Psoas muscle (tissue), 8 donors: Measurements from ENCODE around the gene USP27X. TPM values are rescaled to one million over a fixed set of nuclear protein-coding genes. Genes with fewer than 3 reads are reported as not detected.

Source experiments
- ATAC-seq, 4 donors: fragments of 200-7000 bp; cut with Tn5 transposase; one replicate each; pipeline ENCODE4 v1.9.1; 2020; ENCODE audit warnings: moderate library complexity in 3 of 4, mild to moderate bottlenecking in 2 of 4
- DNase-seq, 2 donors: peaks; one replicate each; pipeline ENCODE4 v3.0.0-alpha.2; 2020
- H3K27ac ChIP-seq: fragments of 200-600 bp; one replicate; pipeline ENCODE4 v1.8.0; 2022
- H3K27me3 ChIP-seq, 3 donors: fragments of 200-600 bp in 1 of 3; one replicate each; pipeline versions ENCODE4 v1.6.1 to v1.8.0; 2013 to 2022; ENCODE audit warnings: low read length in 2 of 3, mild to moderate bottlenecking in 2 of 3, moderate library complexity in 1 of 3; ENCODE audit not compliant: insufficient read depth in 3 of 3
- H3K36me3 ChIP-seq, 2 donors: fragments of 200-600 bp in 1 of 2; one replicate each; pipeline versions ENCODE4 v1.6.1 to v1.8.0; 2013 to 2022; ENCODE audit warnings: low read depth in 1 of 2, mild to moderate bottlenecking in 1 of 2, moderate library complexity in 1 of 2; ENCODE audit not compliant: insufficient read depth in 1 of 2
- H3K4me1 ChIP-seq: fragments of 200-600 bp; one replicate; pipeline ENCODE4 v1.8.0; 2022
- H3K4me3 ChIP-seq: fragments of 200-600 bp; one replicate; pipeline ENCODE4 v1.8.0; 2022; ENCODE audit warnings: mild to moderate bottlenecking
- H3K9me3 ChIP-seq: fragments of 200-600 bp; one replicate; pipeline ENCODE4 v1.8.0; 2022
- CTCF ChIP-seq: fragments of 200-600 bp; IDR thresholded peaks from one replicate; pipeline ENCODE4 v1.8.0; 2022; ENCODE audit warnings: antibody characterized with exemption
- WGBS, 3 donors: extraction: QIAGEN DNeasy Blood & Tissue Kit; methylation state at CpG; one replicate each; pipeline versions ENCODE4 v1.1.6 to v1.1.7; 2013; 5-methylcytosine and 5-hydroxymethylcytosine counted together
- intact Hi-C, 2 donors: fragments of 100-400 bp; cut with DNase I; formaldehyde crosslinking; loops; one replicate each; pipeline versions ENCODE4 v1.11.0 to v1.14.2; 2022
- polyA plus RNA-seq, 3 donors: library from polyadenylated mRNA; stranded (reverse); fragments of 200-250 nt; gene quantifications; one replicate each; pipeline ENCODE4 v1.2.3, GENCODE V29; 2013
- total RNA-seq, 4 donors: library from RNA; stranded (reverse); fragmentation: NEBNext Ultra II Directional in 2 of 4; extraction: Animal tissue kit (Norgen Biotek cat#: 25700) in 2 of 4; gene quantifications; one replicate each; pipeline versions ENCODE4 v1.2.1 to v1.2.4, GENCODE V29; 2021 to 2023
- donor health status: healthy with polysubstance abuse.
- donor health status: DM: no; HTN: no; CAD: no; lungs with moderate emphysema.
- donor health status: Bipolar disorder and iron deficiency.
- donor health status: healthy.
- donor health status: DM: yes; HTN: yes; CAD: no.
- donor health status: DM: no; HTN: no; CAD: no.
- donor health status: DM: no; HTN: no; CAD: no.
- donor health status: DM: yes; HTN: yes; CAD: no.

The USP27X gene
- total and polyA plus RNA-seq, 7 donors: 1.5 to 4.3 (median 2.3) TPM

GRCh38 chrX:49853661-49854060 is 25.6 kb upstream of the USP27X start:
- no peaks in the 10 kb centered on the region for H3K4me1 ChIP-seq
- no peaks in the 10 kb centered on the region for H3K36me3 ChIP-seq
- H3K4me3 ChIP-seq: no peak overlapping the region
- H3K27ac ChIP-seq: no peak overlapping the region
- no peak for DNase-seq
- ATAC-seq: no peak
- H3K27me3 ChIP-seq: peaks cover 0 to 5% (median 0%) of the 10 kb centered on the region in 3 donors
- intact Hi-C loops: no loop called here
- no peak for TF ChIP-seq CTCF
- 65 to 79% (median 77%) methylated on average over 6 of the region's 6 CpGs for WGBS, 3 donors
- H3K9me3 ChIP-seq: no peaks in the 10 kb centered on the region

- 49 to 84% (median 72%) methylated on average over 2 of the region's 2 CpGs for WGBS, 3 donors
- DNase-seq: no peak
- no peak for TF ChIP-seq CTCF
- Histone ChIP-seq H3K9me3 (no peaks in the 10 kb centered on the region), H3K36me3 (no peaks in the 10 kb centered on the region), H3K27ac (no peak overlapping the region), H3K4me3 (no peak overlapping the region), H3K27me3 (peaks cover 0 to 5% (median 0%) of the 10 kb centered on the region in 3 donors), H3K4me1 (no peaks in the 10 kb centered on the region)
- ATAC-seq: no peak
- intact Hi-C loops: no loop called here
Observed at GRCh38 chrX:49856819-49857218, 22.5 kb upstream of the USP27X start.

- Histone ChIP-seq H3K27ac (no peak overlapping the region), H3K27me3 (peaks cover 0 to 5% (median 0%) of the 10 kb centered on the region in 3 donors), H3K36me3 (no peaks in the 10 kb centered on the region), H3K4me3 (no peak overlapping the region), H3K9me3 (no peaks in the 10 kb centered on the region), H3K4me1 (no peaks in the 10 kb centered on the region)
- no peak for TF ChIP-seq CTCF
- DNase-seq: no peak
- ATAC-seq: no peak
- intact Hi-C loops: loop anchor here in 1 of 2 donors (1.0 kb wide), 1 partner anchor 16 kb away; no protein-coding TSS in a partner anchor
- 41 to 69% (median 63%) methylated on average over 2 of the region's 2 CpGs for WGBS, 3 donors
Observed at GRCh38 chrX:49858341-49858740, 20.9 kb upstream of the USP27X start.

- Histone ChIP-seq H3K9me3 (no peaks in the 10 kb centered on the region), H3K36me3 (no peaks in the 10 kb centered on the region), H3K27me3 (peaks cover 0 to 5% (median 0%) of the 10 kb centered on the region in 3 donors), H3K27ac (no peak overlapping the region), H3K4me1 (no peaks in the 10 kb centered on the region), H3K4me3 (no peak overlapping the region)
- DNase-seq (no peak), ATAC-seq (no peak)
- no peak for TF ChIP-seq CTCF
- 85 to 100% (median 95%) methylated on average over 1 of the region's 1 CpG for WGBS, 3 donors
- intact Hi-C loops: no loop called here
Observed at GRCh38 chrX:49859491-49859890, 19.8 kb upstream of the USP27X start.

- no peaks in the 10 kb centered on the region for H3K36me3 ChIP-seq
- no peaks in the 10 kb centered on the region for H3K4me1 ChIP-seq
- no peak for ATAC-seq
- H3K9me3 ChIP-seq: no peaks in the 10 kb centered on the region
- no peak overlapping the region for H3K27ac ChIP-seq
- peaks cover 0 to 5% (median 0%) of the 10 kb centered on the region in 3 donors for H3K27me3 ChIP-seq
- H3K4me3 ChIP-seq: no peak overlapping the region
- TF ChIP-seq CTCF: no peak
- DNase-seq: no peak
- 48 to 82% (median 75%) methylated on average over 2 of the region's 2 CpGs for WGBS, 3 donors
- intact Hi-C loops: no loop called here
Observed at GRCh38 chrX:49860867-49861535, 18.3 kb upstream of the USP27X start.
